SKM-1 (cell line): ENCODE measurements around the gene MARCHF9.
A peak's percentile ranks its signal among the peaks of the same experiment; 100 is the strongest.

Experiments
- DNase-seq: peaks from one replicate; lab custom pipeline; 2025; ENCODE audit not compliant: unreplicated experiment; lab: John Stamatoyannopoulos, UW

Gene MARCHF9

GRCh38 chr12:57793920-57794319, 39.0 kb downstream of the MARCHF9 start:
- DNase-seq = no peak

GRCh38 chr12:57795354-57795753, 40.5 kb downstream of the MARCHF9 start:
- DNase-seq = no peak

- DNase-seq = no peak
Observed at GRCh38 chr12:57796996-57797395, 42.1 kb downstream of the MARCHF9 start.

- DNase-seq = peak; percentile 3
Observed at GRCh38 chr12:57797933-57798332, 43.0 kb downstream of the MARCHF9 start.

GRCh38 chr12:57800965-57801364, 46.1 kb downstream of the MARCHF9 start:
- no peak for DNase-seq

- DNase-seq = no peak
Observed at GRCh38 chr12:57802607-57803006, 47.7 kb downstream of the MARCHF9 start.

GRCh38 chr12:57803319-57803893, 48.5 kb downstream of the MARCHF9 start:
- no peak for DNase-seq

- DNase-seq = no peak
Observed at GRCh38 chr12:57806677-57807076, 51.8 kb downstream of the MARCHF9 start.

- no peak for DNase-seq
Observed at GRCh38 chr12:57807285-57807684, 52.4 kb downstream of the MARCHF9 start.

GRCh38 chr12:57808351-57808750, 53.4 kb downstream of the MARCHF9 start:
- no peak for DNase-seq

- no peak for DNase-seq
Observed at GRCh38 chr12:57809425-57809824, 54.5 kb downstream of the MARCHF9 start.
